GM13976 (cell line): ENCODE measurements around the gene AQP12A.

Experiments used
- DNase-seq: peaks from one replicate; pipeline ENCODE4 v3.0.0; 2012; ENCODE audit warnings: low spot score
- in situ Hi-C: fragments of 300-500 bp; cut with MboI; formaldehyde crosslinking; loops from one replicate; pipeline ENCODE4 v1.12.0; 2022; ENCODE audit warnings: low sequenced_read_pairs, mixed read lengths, inconsistent platforms; ENCODE audit not compliant: unreplicated experiment
- TF ChIP-seq, protein P1 (sequence below): IDR thresholded peaks from 2 replicates; pipeline ENCODE4 v1.5.1; 2012; ENCODE audit warnings: borderline replicate concordance, mild to moderate bottlenecking; ENCODE audit not compliant: insufficient read depth; ENCODE audit errors: extremely low read depth, missing control alignments, control extremely low read depth

Gene AQP12A

DNA sequence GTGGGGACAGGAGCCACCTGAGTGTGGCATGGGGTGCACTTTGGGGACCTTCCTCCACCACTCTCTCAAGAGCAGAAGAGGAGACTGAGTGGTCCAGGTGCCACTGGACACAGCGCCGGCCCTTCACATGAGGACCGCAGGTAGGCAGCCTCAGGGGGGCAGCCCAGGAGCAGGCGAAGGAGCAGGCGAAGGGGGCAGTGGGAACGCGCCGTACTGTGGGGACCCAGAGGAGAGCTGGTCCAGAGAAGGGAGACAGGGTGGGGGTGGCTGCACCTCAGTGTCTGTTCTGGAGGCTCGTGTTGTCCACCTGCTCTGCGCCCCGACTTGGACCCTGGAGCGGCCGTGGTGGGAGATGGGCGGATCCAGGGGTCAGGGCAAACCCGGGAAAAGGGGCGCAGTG is 55.0 kb downstream of the AQP12A start:
- in situ Hi-C loops = no loop called here
- no peak for DNase-seq
- TF ChIP-seq, protein P1, sequence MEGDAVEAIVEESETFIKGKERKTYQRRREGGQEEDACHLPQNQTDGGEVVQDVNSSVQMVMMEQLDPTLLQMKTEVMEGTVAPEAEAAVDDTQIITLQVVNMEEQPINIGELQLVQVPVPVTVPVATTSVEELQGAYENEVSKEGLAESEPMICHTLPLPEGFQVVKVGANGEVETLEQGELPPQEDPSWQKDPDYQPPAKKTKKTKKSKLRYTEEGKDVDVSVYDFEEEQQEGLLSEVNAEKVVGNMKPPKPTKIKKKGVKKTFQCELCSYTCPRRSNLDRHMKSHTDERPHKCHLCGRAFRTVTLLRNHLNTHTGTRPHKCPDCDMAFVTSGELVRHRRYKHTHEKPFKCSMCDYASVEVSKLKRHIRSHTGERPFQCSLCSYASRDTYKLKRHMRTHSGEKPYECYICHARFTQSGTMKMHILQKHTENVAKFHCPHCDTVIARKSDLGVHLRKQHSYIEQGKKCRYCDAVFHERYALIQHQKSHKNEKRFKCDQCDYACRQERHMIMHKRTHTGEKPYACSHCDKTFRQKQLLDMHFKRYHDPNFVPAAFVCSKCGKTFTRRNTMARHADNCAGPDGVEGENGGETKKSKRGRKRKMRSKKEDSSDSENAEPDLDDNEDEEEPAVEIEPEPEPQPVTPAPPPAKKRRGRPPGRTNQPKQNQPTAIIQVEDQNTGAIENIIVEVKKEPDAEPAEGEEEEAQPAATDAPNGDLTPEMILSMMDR = no peak

DNA sequence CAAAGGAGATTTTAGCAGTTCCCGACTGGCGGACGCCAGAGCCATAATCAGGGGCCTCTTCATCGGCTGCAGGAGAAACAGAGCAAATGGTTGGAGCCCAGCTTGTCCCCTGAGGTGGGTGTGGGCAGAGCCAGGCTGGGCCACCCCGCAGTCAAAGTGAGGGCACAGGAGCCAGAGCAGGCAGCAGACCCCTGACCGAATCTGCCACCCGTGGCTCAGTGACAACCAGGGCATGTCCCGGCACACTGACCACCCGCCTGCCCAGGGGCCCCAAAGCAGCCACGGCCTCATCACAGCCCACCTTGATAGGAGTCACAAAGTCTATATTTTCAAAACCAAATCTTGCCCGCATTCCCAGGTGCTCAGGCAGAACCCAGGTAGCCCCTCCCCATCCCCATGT is 55.6 kb downstream of the AQP12A start:
- DNase-seq = no peak
- TF ChIP-seq, protein P1 = no peak
- in situ Hi-C loops = no loop called here
